Tongue (tissue), 2 donors: ENCODE results near the gene TNRC18. TPM values are rescaled to one million over a fixed set of nuclear protein-coding genes. Genes with fewer than 3 reads are reported as not detected.
"Not testable (repeated sequence)": the region's sequence is repeated elsewhere in the genome, so short reads cannot be mapped to it uniquely, and the experiment has no call there.

Experiments used
- DNase-seq: peaks from one replicate; pipeline ENCODE4 v3.0.0-alpha.2; 2015
- total RNA-seq: library from RNA; depleted of rRNA; stranded (reverse); fragments of >200 nt; gene quantifications from one replicate; pipeline ENCODE4 v1.2.3, GENCODE V29; 2014

TNRC18 gene
- total RNA-seq, 1 donor from 2014 or later: 63.0 TPM

DNA sequence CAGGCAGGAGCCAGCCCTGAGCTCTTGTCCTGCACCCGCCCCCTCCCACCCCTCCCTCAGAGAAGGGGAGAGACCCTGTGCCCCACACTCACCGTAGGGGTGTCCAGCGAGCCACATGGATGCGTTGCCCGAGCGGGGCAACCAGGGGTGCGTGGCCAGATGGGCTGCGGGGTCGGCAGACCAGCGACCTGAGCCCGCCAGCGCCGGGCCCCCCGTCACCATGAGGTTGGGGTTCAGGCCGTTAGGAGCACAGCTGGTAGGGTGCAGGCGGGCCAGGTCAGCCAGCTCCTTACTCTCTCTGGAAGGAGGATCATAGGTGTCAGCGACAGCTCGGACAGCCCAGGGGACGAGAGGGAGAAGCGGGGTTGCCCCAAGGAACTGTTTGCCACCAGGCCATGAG is 46.4 kb downstream of the TNRC18 start:
- DNase-seq: no peak

DNA sequence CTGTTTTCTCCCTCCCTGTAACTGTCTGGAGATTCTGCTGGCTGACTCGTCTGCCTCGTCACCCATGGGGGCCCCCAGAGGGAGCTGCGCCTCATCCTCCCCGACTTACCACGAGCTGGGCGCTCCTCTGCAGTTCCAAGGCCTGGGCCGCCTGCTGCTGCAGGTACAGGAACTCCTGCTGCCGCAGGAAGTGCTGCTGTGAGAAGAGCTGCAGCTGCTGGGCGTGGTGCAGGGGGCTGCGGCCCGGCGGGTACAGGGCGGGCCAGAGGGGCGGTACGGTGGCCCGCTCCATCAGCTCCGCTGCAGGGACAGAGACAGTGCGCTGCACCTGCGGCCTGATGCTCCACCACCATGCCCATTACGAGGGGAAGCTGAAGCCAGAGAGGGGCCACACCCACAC is 47.7 kb downstream of the TNRC18 start:
- no peak for DNase-seq

DNA sequence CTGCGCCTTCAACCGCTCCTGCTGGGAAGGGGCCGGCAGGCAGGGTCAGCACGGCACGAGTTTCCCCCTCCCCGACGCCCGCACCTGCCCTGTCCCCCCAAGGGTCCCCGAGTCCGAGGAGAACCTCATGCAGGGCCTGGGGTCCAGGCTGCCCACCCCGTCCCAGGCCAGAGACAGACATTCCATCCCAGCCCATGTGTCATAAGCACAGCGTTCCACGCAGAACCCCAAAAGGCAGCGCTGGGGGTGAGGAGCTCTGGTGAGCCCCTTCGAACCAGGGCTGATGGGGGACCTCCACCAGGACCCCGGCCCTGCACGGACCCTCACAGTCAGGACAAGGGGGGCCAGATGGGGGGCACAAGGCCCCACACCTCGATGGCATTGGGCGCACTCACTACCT is 49.2 kb downstream of the TNRC18 start:
- no peak for DNase-seq

DNA sequence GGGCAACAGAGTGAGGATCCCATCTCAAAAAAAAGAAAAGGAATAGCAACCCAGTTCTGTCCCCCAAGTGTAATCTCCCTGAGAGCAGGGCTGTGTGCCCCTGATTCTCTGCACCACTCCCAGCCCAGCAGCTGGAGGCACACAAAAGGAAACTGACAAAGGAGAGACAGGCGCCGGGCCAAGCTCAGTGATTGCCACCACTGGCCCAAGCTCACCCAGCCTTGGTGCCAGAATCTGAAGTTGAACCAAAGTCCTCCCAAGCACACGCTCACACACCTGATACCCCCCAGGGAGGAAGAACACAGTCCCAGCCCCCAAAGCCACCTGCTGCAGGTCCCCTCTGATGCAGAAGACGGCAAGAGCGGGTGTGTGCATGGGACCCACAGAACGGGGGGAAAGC is 50.3 kb downstream of the TNRC18 start:
- no peak for DNase-seq

DNA sequence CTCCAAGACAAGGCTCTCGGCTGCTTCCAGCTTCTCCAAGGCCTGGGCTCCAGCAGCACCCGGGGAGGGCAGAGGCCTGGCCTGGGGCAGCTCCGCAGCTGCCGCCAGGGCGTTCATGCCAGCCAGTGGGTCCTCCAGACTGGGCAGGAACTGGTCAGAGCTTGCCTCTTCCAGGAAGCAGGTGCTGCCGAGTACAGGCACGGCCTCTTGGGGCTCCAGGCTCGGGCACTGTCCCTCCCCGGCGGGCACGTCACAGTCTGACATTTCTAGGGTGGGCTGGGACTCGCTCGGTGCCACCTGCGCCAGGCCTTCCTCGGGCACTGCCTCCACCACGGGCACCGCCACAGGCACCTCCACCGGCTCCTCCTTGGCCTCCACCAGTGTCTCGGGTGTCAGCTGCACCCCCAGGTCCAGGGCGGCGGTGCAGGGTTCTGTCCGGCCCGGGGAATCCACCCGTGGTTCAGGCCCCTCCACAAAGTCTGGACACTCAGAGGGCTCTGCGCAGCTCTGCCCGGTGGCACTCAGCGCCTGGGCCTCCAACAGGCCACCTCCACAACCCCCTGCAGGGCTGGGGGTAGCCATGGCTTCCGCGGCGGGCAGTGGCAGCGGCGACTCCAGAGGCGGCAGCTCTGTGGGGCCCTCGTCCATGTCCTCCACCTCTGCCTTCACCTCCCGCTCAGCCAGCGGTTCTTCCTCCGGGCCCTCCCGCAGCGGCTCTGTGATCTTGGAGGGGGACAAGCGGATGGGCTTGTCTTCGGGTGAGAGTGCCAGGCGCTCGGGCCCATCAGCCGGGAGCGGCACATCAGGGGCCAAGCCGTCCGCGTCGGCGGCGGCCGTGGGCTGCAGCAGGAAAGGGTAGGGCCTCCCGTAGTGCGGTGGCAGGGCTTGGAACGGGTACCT is 52.9 kb downstream of the TNRC18 start:
- no peak for DNase-seq

DNA sequence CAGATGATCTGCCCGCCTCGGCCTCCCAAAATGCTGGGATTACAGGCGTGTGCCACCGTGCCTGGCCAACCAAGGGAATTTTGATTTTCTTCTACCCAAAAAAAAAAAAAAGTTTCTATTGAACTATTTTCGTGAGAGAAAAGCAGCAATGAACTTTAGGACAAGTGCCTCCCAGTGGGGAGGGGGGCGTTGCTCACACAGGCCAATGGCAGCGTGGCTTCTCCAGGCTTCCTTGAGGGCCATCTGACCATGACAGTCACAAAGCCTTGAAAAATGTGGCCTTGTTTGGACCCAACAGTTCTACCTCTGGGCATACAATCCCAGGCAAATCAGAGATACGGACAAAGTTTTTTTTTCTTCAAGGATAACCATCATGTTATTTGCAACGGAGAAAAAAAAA is 56.0 kb downstream of the TNRC18 start:
- DNase-seq: no peak

DNA sequence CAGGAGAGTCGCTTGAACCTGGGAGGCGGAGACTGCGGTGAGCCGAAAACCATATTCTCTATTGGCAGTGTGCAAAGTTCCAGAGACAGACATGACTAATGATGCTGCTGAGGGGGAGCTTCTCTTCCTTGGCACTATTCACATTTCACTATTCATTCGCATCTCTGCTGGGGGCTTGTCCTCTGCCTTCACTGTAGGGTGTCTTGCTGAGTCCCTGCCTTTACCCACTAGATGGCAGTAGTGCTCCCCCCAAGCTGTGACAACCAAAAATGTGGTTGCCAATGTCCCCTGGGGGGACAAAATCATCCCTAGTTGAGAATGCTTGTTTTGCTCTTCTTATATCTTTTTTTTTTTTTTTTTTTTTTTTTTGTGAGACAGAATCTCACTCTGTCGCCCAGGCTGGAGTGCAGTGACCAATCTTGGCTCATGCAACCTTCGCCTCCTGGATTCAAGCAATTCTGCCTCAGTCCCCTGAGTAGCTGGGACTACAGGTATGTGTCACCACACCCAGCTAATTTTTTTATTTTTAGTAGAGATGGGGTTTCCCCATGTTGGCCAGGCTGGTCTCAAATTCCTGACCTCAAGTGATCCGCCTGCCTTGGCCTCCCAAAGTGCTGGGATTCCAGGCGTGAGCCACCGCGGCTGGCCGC is 57.5 kb downstream of the TNRC18 start:
- DNase-seq: peak; percentile 91

DNA sequence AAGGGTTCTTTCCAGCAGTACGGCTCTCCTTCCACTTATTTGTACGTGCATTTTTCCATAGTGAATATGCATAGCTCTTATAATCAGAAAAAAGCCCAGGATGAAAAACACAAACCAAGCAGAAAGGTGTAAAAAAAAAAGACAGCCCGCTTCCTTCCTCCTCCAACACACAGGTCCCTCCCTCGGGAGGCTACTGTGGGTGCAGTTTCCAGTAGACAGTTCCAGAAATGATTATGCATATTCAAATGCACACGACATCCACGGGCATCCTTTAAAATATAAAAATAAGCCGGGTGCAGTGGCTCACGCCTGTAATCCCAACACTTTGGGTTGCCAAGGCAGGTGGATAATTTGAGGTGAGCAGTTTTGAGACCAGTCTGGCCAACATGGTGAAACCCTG is 59.9 kb downstream of the TNRC18 start:
- DNase-seq: no peak

DNA sequence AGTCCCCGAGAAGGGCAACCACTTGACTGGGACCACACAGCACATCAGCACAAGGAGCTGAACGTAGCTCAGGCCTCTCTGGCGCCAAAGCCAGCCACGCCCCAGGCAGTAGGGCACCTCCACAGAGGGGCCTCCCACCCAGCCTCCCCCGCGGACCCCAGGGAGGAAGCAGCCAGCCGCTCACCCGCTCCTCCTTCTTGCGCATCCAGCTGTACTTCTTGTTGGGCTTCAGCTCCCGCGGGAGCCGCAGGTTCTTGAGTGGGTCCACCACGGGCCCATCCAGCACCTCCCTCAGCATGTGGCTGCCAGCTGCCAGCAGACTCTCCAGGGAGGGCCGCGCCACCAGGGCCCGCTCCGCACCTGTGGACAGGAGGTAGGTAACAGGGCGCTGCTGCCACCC is 61.2 kb downstream of the TNRC18 start:
- DNase-seq: no peak

DNA sequence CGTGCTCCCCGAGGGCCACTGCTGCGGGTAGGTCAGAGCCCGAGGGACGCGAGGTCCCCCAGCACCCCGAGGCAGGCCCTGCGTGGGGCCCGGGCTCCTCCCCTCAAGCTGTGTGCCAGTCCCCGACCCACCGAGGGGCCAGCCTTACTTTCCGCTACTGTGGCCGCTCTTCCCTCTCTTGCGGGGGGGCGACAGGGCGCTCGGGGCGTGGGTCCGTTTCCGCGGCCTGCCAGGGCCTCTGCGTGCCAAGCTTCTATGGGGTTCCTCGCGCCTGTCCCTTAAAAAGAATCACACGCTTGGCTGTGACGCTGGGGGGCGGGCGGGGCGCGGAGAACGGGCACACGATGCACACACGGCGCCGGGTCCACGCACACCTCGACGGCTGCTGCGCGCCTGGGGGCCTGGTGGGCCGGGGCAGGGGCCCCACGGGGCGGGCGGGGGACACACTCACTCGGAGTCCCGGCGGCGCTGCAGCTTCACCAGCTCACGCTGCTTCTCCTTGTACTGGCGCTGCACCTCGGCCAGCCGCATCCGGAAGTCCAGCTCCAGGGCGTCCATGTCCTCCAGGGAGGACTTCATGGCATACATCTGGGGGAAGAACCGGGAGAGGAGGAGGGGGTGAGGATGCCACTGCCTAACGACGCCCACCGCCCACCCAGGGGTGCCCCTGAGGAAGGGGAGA is 62.0 kb downstream of the TNRC18 start:
- DNase-seq: no peak

DNA sequence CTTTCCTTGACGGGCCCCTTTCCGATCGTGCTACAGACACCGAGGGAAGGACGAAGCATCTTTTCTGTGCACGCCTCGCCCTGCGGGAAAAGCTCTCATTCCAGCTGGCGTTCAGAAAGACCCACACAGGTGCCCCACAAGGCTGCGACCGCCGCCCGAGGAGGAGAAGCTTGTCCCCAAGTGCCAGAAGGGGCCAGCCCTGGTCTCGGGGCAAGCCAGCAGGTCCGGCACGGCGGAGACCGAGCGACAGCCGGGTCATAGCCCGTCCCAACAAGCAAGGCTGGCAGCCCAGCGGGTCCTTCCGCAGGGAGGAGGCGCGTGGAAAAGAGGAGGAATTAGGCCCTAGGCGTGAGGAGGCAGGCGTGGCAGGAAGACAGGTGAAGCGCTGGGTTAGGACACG is 62.7 kb downstream of the TNRC18 start:
- DNase-seq: no peak

DNA sequence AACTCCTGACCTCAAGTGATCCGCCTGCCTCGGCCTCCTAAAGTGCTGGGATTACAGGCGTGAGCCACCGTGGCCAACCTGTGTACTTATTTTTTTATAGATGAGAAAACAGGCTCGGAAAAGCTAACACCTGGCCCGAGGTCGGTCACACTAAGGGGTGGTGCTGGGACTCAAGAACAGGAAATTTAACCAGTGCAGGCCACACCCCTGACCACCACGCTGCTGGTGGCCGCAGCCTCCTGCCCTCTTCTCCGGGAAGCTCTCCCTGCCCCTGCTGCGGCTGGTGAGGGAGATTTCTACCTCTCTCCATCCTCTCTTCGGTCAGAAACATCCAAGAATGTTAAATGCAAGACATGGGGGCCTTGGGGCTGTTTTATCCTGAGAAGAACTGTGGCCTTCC is 63.2 kb downstream of the TNRC18 start:
- DNase-seq: no peak

DNA sequence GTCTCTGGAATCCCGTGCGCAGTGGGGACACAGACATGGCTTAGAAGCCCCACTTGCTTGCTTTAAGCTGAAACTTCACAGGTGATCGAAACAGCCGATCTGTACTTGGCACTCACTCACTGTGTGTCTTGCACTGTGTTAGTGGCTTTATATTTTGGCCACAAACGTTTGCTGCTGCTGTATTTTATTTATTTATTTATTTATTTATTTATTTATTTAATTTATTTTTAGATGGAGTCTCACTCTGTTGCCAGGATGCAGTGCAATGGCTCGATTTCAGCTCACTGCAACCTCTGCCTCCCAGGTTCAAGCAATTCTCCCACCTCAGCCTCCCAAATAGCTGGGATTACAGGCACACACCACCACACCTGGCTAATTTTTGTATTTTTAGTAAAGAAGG is 63.6 kb downstream of the TNRC18 start:
- DNase-seq: not testable (repeated sequence)

DNA sequence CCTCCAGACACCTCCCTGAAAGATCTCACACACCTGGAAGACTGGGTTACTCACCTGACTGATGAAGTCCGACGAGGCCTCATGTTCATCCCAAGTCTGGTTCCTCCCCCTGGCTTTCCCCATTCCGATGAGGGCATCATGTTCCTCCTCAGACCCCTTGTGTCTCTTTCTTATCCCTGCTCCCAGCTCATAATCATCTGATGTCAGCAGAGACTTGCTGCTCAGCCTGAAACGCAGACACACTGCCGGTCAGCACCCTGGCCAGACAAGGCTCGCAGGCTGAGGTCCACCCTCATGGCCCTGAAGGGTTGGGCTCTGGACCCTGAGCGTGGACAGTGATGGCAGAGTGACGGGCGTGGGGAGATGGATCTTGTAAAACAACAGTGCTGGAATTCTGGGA is 64.3 kb downstream of the TNRC18 start:
- no peak for DNase-seq

DNA sequence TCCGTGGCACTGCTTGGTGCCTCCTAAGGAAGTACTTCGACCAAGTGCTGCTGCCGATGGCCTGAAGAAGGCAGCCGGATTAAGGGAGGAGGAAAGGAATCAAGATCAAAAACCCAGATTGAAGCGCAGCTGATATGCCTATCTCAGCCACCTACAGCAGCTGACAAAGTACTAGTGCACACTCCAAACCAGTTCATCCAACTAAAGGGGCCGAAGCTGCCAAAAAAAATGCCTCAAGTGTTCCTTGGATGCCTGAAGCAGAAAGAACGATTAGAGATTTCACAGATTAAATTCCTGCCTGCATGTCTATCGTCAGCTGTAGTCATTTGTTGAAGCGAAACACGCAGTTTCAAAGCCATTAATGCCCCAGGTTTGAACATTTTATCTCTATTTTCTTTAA is 65.7 kb downstream of the TNRC18 start:
- peak; percentile 39 for DNase-seq

DNA sequence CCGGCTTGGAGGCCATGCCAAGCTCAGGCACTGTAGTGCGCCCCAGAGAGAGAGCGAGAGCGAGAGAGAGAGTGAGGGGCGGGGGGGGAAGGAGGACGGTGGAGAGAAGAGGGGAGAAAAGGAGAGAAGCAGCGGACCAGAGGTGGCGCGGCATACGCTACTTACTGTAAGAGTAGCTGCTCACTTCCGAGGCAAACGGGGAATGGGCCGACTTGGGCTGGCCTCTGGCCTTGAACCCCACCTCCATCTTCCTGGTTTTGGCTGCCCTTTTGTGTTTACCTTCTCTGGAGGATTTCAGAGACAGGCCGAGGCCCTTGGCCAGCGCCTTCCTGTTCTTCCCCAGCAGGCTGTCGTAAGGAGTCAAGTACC is 66.9 kb downstream of the TNRC18 start:
- no peak for DNase-seq

DNA sequence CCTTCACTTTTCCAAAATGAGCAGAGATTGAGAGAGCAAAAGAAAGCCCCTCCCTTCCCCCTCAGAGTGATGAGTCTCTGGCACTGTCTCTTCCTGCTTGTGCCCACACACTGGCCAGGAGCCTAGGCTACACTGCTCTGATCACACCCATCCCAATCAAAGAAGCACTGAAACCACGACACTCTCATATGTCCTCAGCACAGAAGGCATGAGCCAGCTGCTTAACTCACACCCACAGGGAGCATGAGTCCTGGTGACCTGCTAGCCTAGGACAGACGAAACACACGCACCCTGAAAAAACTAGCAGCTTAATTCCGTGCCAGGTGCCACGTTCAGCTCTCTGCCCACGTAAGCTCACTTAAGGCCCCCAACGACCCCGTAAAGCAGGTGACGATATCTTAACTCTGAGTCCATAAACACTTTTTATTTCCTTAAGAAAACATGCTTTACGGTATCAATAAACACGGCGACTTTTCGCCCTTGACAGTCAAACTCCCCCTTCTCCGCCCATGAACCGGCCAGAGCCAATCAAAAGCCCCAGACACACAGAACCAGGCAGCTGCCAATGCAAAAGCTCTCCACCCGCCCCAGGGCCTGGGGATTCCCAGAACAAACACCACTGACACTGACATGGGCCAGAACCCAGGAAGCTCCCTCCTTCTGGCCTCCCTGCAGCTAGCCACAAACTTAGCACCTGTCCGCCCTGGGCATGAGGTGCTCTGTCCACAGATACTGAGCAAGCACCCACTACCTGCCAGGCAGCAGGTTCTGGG is 69.0 kb downstream of the TNRC18 start:
- DNase-seq: peak; percentile 81

DNA sequence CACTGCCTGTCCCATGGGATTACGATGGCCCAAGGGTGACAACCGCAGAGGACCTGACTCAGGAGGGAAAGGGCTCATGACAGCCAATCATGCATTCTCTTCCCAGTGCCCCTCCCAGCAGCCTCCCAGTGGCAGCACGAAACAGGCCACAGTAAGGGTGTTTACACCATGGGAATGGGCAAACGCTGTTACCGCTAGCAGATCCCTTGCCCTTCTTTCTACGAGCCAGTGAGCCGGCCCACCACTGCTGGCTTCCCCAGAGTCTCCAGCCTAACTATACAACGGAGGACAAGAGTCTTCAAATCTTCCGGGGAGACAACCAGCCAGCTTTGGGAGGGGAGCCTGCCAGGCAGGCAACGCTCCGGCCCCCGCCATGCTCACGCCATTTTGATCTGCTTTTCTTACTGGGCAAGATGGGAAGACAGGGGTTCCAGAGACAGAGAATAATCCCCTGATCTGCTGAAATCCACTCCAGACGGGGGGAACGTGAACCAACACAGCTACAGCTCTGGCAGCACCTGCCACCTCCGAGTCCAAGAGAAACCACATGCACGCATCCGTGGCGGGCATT is 71.1 kb downstream of the TNRC18 start:
- no peak for DNase-seq

DNA sequence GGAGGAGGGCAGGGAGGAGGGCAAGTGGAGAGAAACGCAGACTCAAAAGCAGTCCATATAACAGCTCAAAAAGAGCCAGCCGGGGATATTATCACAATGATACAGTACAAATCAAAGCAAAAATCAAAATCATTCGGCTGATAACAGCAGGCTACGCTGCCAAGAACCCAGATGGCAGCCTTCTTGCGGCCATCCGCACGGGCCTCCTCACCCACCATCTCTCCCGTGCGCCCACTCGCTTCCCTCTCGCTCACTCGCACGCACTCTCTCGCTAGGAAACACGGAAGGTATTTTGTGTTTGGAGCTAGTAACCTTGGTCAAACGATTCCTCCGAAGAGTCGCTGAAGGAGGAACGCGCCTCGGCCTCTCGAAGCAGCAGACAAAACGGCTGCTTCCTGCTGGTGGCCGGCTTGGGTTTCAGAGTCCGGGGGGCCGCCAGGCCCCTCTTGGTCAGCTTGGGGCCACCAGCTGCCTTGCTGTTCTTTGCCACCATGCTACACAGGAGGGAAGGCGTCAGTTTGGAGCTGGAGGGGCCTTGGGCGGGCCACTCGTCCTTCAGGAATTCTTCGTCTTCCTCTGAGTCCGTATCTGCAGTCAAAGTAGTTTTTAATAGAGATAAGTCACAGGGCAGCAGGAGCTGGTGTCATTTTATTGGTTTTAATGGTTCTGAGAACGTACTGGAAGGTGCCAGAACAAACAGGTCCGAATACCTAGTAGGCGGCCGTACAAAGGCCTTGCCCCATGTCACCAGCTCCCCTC is 71.9 kb downstream of the TNRC18 start:
- no peak for DNase-seq

DNA sequence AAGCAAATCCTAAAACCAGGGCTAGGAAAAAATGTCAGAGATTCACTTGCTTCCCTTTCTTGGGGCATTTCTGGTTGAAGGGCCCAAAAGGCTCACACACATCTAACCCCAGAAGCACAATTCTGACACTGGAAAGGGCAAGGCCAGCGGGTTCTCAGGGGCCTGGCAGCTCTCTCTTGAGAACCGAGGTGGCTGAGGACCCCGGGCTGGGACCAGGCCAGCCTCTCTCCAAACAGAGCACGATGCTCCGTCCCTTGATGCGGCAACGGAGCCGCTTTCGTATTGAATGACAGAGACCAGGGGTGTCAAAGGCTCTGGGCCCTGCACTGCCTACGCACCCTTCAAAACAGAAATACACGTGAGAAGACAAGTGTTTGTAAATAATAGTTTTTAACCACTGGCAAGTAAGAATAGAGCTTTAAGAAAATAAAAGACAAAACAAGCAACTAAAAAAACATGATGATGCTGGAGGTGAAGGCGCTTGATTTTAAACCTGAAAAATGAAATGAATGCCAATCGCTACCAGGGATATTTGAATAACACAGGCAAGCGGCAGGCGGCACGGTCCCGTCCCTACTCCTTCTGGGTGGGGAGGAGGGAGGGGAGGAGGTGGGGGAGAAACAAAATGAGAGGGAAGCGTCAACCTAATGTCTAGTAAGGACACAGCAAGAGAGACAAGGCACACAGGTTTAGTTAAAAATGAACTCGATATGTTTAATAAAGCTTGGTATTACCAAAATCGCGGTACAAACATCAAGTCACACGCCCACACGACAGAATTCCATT is 72.8 kb downstream of the TNRC18 start:
- no peak for DNase-seq

DNA sequence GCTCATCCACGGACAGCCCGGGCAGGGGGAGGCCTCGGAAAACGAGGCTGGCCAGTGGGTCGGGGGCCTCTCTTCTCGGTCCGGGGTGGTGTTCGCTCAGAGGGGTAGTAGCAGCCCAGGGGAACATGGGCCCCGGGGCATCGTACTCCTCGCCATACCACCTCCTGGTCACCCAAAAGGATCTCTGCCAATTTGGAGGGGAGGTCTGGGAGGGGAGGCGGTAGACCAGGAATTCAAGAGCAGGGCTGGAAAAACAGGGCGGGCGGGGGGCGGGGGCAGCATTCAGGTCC is 73.5 kb downstream of the TNRC18 start:
- no peak for DNase-seq
